ENCODE measurements around the gene PKD1L1. TPM values are rescaled to one million over a fixed set of nuclear protein-coding genes. Genes with fewer than 3 reads are reported as not detected.

PKD1L1 gene
- polyA plus RNA-seq, 1 donor (not counting 4 experiments of a cell fraction or from before 2014, with no cell fraction given): 0.04 TPM

- TF ChIP-seq EZH2 (IDR thresholded peaks at IDR 0.05; ENCODE audit: low read length): no peak
- Histone ChIP-seq H3K9ac (ENCODE audit: control insufficient read depth, extremely low read depth, insufficient read depth, low read length) (no peak overlapping the region), H3K9me3 (ENCODE audit: control insufficient read depth, low read depth, low read length) (no peaks in the 10 kb centered on the region), H3K79me2 (ENCODE audit: control insufficient read depth, insufficient read depth, low read length) (no peaks in the 10 kb centered on the region), H3K4me3 (ENCODE audit: control insufficient read depth in 2 of 3, extremely low read depth in 1 of 3, insufficient read depth in 2 of 3, low read depth in 1 of 3, low read length in 3 of 3) (no peak overlapping the region), H3K27ac (ENCODE audit: control insufficient read depth, insufficient read depth, low read length) (no peak overlapping the region), H3K4me1 (ENCODE audit: control insufficient read depth, extremely low read depth, insufficient read depth, low read length) (peaks cover 6% of the 10 kb centered on the region), H3K36me3 (ENCODE audit: control insufficient read depth in 2 of 2, extremely low read depth in 1 of 2, insufficient read depth in 2 of 2, low read length in 2 of 2) (no peaks in the 10 kb centered on the region), H3K27me3 (ENCODE audit: control insufficient read depth, extremely low read depth, insufficient read depth, low read length) (no peaks in the 10 kb centered on the region), H4K20me1 (ENCODE audit: control insufficient read depth, extremely low read depth, insufficient read depth, low read length) (no peaks in the 10 kb centered on the region), H3K4me2 (ENCODE audit: control insufficient read depth, extremely low read depth, insufficient read depth, low read depth, low read length) (no peak overlapping the region), H2AFZ (ENCODE audit: control insufficient read depth, low read length) (no peak overlapping the region), H3K9me1 (ENCODE audit: control insufficient read depth, extremely low read depth, insufficient read depth, low read length) (no peaks in the 10 kb centered on the region)
- dilution Hi-C loops (cut with MboI; ENCODE audit: extremely low pct_ligation_motif_present, low sequenced_read_pairs): no loop called here
- no peak for DNase-seq (ENCODE audit: low read depth, low spot score)
- no peak for FAIRE-seq
Observed at GRCh38 chr7:47942132-47942531, 6.1 kb downstream of the PKD1L1 start.

GRCh38 chr7:47941136-47941844, 7.0 kb downstream of the PKD1L1 start:
- TF ChIP-seq EZH2 (IDR thresholded peaks at IDR 0.05; ENCODE audit: low read length) (no peak), CTCF (optimal IDR thresholded peaks at IDR 0.05 in 1 of 3, IDR thresholded peaks at IDR 0.05 in 1 of 3, conservative IDR thresholded peaks at IDR 0.05 in 1 of 3; ENCODE audit: extremely low read depth in 1 of 3, insufficient read depth in 2 of 3, low read length in 3 of 3) (no peak)
- H3K9ac ChIP-seq (ENCODE audit: control insufficient read depth, extremely low read depth, insufficient read depth, low read length): no peak overlapping the region
- no peak for FAIRE-seq

More at GRCh38 chr7:47941136-47941844, 7.0 kb downstream of the PKD1L1 start:
- H3K9me1 ChIP-seq (ENCODE audit: control insufficient read depth, extremely low read depth, insufficient read depth, low read length): no peaks in the 10 kb centered on the region
- peaks cover under 1% of the 10 kb centered on the region for H3K4me1 ChIP-seq (ENCODE audit: control insufficient read depth, extremely low read depth, insufficient read depth, low read length)
- H3K36me3 ChIP-seq (ENCODE audit: control insufficient read depth in 2 of 2, extremely low read depth in 1 of 2, insufficient read depth in 2 of 2, low read length in 2 of 2): no peaks in the 10 kb centered on the region
- H3K4me2 ChIP-seq (ENCODE audit: control insufficient read depth, extremely low read depth, insufficient read depth, low read depth, low read length): no peak overlapping the region
- DNase-seq (ENCODE audit: low read depth, low spot score): no peak
- no peak overlapping the region for H3K27ac ChIP-seq (ENCODE audit: control insufficient read depth, insufficient read depth, low read length)
- H3K79me2 ChIP-seq (ENCODE audit: control insufficient read depth, insufficient read depth, low read length): no peaks in the 10 kb centered on the region
- dilution Hi-C loops (cut with MboI; ENCODE audit: extremely low pct_ligation_motif_present, low sequenced_read_pairs): no loop called here
- H3K4me3 ChIP-seq (ENCODE audit: control insufficient read depth in 2 of 3, extremely low read depth in 1 of 3, insufficient read depth in 2 of 3, low read depth in 1 of 3, low read length in 3 of 3): no peak overlapping the region
- no peaks in the 10 kb centered on the region for H3K27me3 ChIP-seq (ENCODE audit: control insufficient read depth, extremely low read depth, insufficient read depth, low read length)
- H3K9me3 ChIP-seq (ENCODE audit: control insufficient read depth, low read depth, low read length): no peaks in the 10 kb centered on the region
- no peaks in the 10 kb centered on the region for H4K20me1 ChIP-seq (ENCODE audit: control insufficient read depth, extremely low read depth, insufficient read depth, low read length)
- H2AFZ ChIP-seq (ENCODE audit: control insufficient read depth, low read length): no peak overlapping the region
